ENCODE results near the gene ZXDA.

ZXDA gene

DNA sequence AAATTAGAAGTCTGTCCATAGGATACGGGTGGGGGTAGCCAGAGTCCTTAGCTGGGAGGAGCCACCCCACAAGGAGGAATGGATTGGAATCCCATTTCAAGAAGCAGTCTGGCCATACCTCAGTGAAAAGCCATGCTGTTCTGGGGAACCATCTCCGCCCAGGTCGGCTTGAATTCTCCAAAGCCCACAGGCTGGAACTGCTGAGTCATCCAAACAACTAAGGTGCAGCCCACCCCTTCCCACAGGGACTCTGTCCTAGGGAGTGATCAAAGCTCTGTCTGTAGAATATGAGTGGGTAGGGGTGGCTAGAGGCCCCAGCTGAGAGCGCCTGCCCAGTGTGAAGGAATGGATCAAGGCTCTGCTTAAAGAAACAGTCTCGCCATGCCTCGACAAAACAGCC, 38.8 kb downstream of the ZXDA start:
- DNase-seq (ENCODE audit: low spot score), result no peak
- TF ChIP-seq, protein P1, sequence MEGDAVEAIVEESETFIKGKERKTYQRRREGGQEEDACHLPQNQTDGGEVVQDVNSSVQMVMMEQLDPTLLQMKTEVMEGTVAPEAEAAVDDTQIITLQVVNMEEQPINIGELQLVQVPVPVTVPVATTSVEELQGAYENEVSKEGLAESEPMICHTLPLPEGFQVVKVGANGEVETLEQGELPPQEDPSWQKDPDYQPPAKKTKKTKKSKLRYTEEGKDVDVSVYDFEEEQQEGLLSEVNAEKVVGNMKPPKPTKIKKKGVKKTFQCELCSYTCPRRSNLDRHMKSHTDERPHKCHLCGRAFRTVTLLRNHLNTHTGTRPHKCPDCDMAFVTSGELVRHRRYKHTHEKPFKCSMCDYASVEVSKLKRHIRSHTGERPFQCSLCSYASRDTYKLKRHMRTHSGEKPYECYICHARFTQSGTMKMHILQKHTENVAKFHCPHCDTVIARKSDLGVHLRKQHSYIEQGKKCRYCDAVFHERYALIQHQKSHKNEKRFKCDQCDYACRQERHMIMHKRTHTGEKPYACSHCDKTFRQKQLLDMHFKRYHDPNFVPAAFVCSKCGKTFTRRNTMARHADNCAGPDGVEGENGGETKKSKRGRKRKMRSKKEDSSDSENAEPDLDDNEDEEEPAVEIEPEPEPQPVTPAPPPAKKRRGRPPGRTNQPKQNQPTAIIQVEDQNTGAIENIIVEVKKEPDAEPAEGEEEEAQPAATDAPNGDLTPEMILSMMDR (IDR thresholded peaks at IDR 0.05; ENCODE audit: borderline replicate concordance, control extremely low read depth, extremely low read depth, insufficient read depth, missing control alignments), result no peak
- in situ Hi-C loops (cut with MboI; ENCODE audit: low sequenced_read_pairs, unreplicated experiment), result no loop called here

Measured in GM13976 (cell line).